Liver (tissue), 9 donors: ENCODE measurements around the gene IQCH. TPM values are rescaled to one million over a fixed set of nuclear protein-coding genes. Genes with fewer than 3 reads are reported as not detected.

Experiments used
- DNase-seq: peaks from one replicate; pipeline ENCODE4 v3.0.0-alpha.2; 2017; ENCODE audit warnings: low spot score
- H3K27ac ChIP-seq, 2 donors: one replicate each; pipeline ENCODE4 v1.7.0; 2013; ENCODE audit warnings: inconsistent platforms in 2 of 2, low read length in 2 of 2, control low read depth in 1 of 2, low read depth in 1 of 2, mild to moderate bottlenecking in 1 of 2
- H3K27me3 ChIP-seq, 4 donors: one replicate each; pipeline versions ENCODE4 v1.6.1 to v1.7.0; 2013; ENCODE audit warnings: low read length in 3 of 4, inconsistent platforms in 1 of 4, mild to moderate bottlenecking in 1 of 4, moderate library complexity in 1 of 4; ENCODE audit not compliant: control insufficient read depth in 4 of 4, insufficient read depth in 4 of 4
- H3K36me3 ChIP-seq, 4 donors: one replicate each; pipeline versions ENCODE4 v1.6.1 to v1.7.0; 2013; ENCODE audit warnings: low read length in 3 of 4, mild to moderate bottlenecking in 3 of 4, low read depth in 1 of 4, moderate library complexity in 1 of 4; ENCODE audit not compliant: control insufficient read depth in 4 of 4, insufficient read depth in 3 of 4
- H3K4me1 ChIP-seq, 4 donors: one replicate each; pipeline versions ENCODE4 v1.6.1 to v1.7.0; 2013; ENCODE audit warnings: low read length in 3 of 4, mild to moderate bottlenecking in 3 of 4, moderate library complexity in 1 of 4; ENCODE audit not compliant: control insufficient read depth in 4 of 4, insufficient read depth in 4 of 4
- H3K4me3 ChIP-seq, 3 donors: one replicate each; pipeline versions ENCODE4 v1.6.1 to v1.7.0; 2013; ENCODE audit warnings: low read length in 3 of 3, control low read depth in 1 of 3, low read depth in 1 of 3, mild to moderate bottlenecking in 1 of 3
- H3K9ac ChIP-seq, 2 donors: one replicate each; pipeline ENCODE4 v1.7.0; 2013; ENCODE audit warnings: low read length in 2 of 2, mild to moderate bottlenecking in 2 of 2, moderate library complexity in 2 of 2, control low read depth in 1 of 2, low read depth in 1 of 2
- H3K9me3 ChIP-seq, 4 donors: one replicate each; pipeline versions ENCODE4 v1.6.1 to v1.7.0; 2013; ENCODE audit warnings: low read length in 3 of 4; ENCODE audit not compliant: control insufficient read depth in 4 of 4
- EGR1 ChIP-seq, 2 donors: IDR thresholded peaks; 2 replicates each; pipeline ENCODE4 v1.6.1; 2016 to 2018; ENCODE audit warnings: antibody characterized with exemption in 2 of 2, low read depth in 2 of 2
- FOXA1 ChIP-seq: IDR thresholded peaks from 2 replicates; pipeline ENCODE4 v1.6.1; 2016; ENCODE audit warnings: antibody characterized with exemption
- FOXA2 ChIP-seq: IDR thresholded peaks from 2 replicates; pipeline ENCODE4 v1.6.1; 2016; ENCODE audit warnings: antibody characterized with exemption
- GABPA ChIP-seq, 2 donors: IDR thresholded peaks in 1 of 2; conservative IDR thresholded peaks in 1 of 2; 2 replicates each; pipeline ENCODE4 v1.6.1; 2016; ENCODE audit warnings: antibody characterized with exemption in 2 of 2, mild to moderate bottlenecking in 1 of 2, moderate library complexity in 1 of 2
- HNF4A ChIP-seq, 2 donors: conservative IDR thresholded peaks; 2 replicates each; pipeline ENCODE4 v1.6.1; 2016; ENCODE audit warnings: antibody characterized with exemption in 2 of 2, mild to moderate bottlenecking in 2 of 2
- HNF4G ChIP-seq: IDR thresholded peaks from 2 replicates; pipeline ENCODE4 v1.6.1; 2016; ENCODE audit warnings: antibody characterized with exemption
- JUND ChIP-seq, 2 donors: IDR thresholded peaks; 2 replicates each; pipeline ENCODE4 v1.6.1; 2016; ENCODE audit warnings: antibody characterized with exemption in 2 of 2
- RAD21 ChIP-seq, 2 donors: IDR thresholded peaks; 2 replicates each; pipeline ENCODE4 v1.6.1; 2016; ENCODE audit warnings: antibody characterized with exemption in 2 of 2, mild to moderate bottlenecking in 2 of 2
- RXRA ChIP-seq, 2 donors: IDR thresholded peaks; 2 replicates each; pipeline ENCODE4 v1.6.1; 2017 to 2018; ENCODE audit warnings: antibody characterized with exemption in 2 of 2, mild to moderate bottlenecking in 1 of 2
- SP1 ChIP-seq: IDR thresholded peaks from 2 replicates; pipeline ENCODE4 v1.6.1; 2018; ENCODE audit warnings: antibody characterized with exemption, mild to moderate bottlenecking
- TAF1 ChIP-seq: conservative IDR thresholded peaks from 2 replicates; pipeline ENCODE4 v1.6.1; 2016; ENCODE audit warnings: antibody characterized with exemption, mild to moderate bottlenecking
- YY1 ChIP-seq: IDR thresholded peaks from 2 replicates; pipeline ENCODE4 v1.6.1; 2016; ENCODE audit warnings: antibody characterized with exemption, mild to moderate bottlenecking
- WGBS: extraction: QIAGEN DNeasy Blood & Tissue Kit; methylation state at CpG from one replicate; pipeline ENCODE4 v1.1.7; 2013; 5-methylcytosine and 5-hydroxymethylcytosine counted together
- polyA plus RNA-seq, 2 donors: library from polyadenylated mRNA; stranded (reverse) in 1 of 2; unstranded in 1 of 2; fragments of 200-250 nt in 1 of 2; fragments of >200 nt in 1 of 2; fragmentation: Nextera tagmentation in 1 of 2; extraction: Ambion mirVana in 1 of 2; gene quantifications; one replicate each; pipeline versions ENCODE4 v1.2.1 to v1.2.3, GENCODE V29; 2013 to 2015
- total RNA-seq, 2 donors: library from RNA; depleted of rRNA; stranded (reverse); fragments of >200 nt; gene quantifications; one replicate each; pipeline ENCODE4 v1.2.3, GENCODE V29; 2014
- TF ChIP-seq, protein P1 (sequence below): fragments of 150-350 bp; IDR thresholded peaks from 2 replicates; pipeline ENCODE4 v1.5.1; 2017; ENCODE audit warnings: improper control_type of control experiment, low read depth, low read length; ENCODE audit not compliant: missing input control
- TF ChIP-seq, protein P2 (sequence below): IDR thresholded peaks from 2 replicates; pipeline ENCODE4 v1.6.1; 2016; ENCODE audit warnings: antibody characterized with exemption
- TF ChIP-seq, protein P3 (sequence below): IDR thresholded peaks from 2 replicates; pipeline ENCODE4 v1.6.1; 2016; ENCODE audit warnings: antibody characterized with exemption
- TF ChIP-seq, protein P4 (sequence below): IDR thresholded peaks from 2 replicates; pipeline ENCODE4 v1.6.1; 2016; ENCODE audit warnings: antibody characterized with exemption
- TF ChIP-seq, protein P5 (sequence below): IDR thresholded peaks from 2 replicates; pipeline ENCODE4 v1.6.1; 2016; ENCODE audit warnings: antibody characterized with exemption, mild to moderate bottlenecking
- donor health status: healthy.
- donor health status: healthy.
- donor health status: healthy.
- donor health status: healthy.
- donor health status: healthy.

The IQCH gene
- total and polyA plus RNA-seq, 4 donors, result 0.23 to 1.6 (median 0.86) TPM

DNA sequence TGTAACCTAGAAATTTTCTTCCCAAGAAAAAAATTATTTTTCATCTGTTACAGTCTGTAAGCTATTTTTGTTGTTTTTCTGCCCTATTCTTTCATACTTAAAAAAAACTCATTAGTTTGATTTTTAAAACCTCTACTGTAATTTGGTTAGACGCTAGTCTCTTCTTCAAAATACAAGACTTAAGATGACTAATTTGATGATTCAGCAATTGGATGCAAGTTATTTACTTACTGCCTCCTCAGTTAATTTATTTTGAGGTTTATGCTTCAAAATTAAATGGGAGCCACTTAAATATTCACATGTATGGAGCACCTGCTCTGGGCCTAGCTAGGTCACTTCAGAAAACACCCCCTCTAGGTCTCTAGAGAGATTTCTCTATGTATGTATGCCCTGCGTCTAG lies 132.4 kb downstream of the IQCH start:
- H3K9me3 ChIP-seq, result no peaks in the 10 kb centered on the region
- H3K4me3 ChIP-seq, result no peak overlapping the region
- H3K4me1 ChIP-seq, result no peaks in the 10 kb centered on the region
- no peaks in the 10 kb centered on the region for H3K36me3 ChIP-seq
- H3K27me3 ChIP-seq, result no peaks in the 10 kb centered on the region
- H3K9ac ChIP-seq, result no peak overlapping the region
- 96% methylated on average over 2 of the region's 2 CpGs for WGBS
- H3K27ac ChIP-seq, result no peak overlapping the region
- TF ChIP-seq EGR1 (IDR thresholded peaks at IDR 0.05; ENCODE audit: low read depth in 2 of 2) (no peak), HNF4A (conservative IDR thresholded peaks at IDR 0.05) (no peak), GABPA (IDR thresholded peaks at IDR 0.05 in 1 of 2, conservative IDR thresholded peaks at IDR 0.05 in 1 of 2) (no peak), YY1 (no peak), TAF1 (no peak), RAD21 (IDR thresholded peaks at IDR 0.05) (no peak), SP1 (no peak), HNF4G (no peak), FOXA1 (no peak), JUND (IDR thresholded peaks at IDR 0.05) (no peak)
- TF ChIP-seq, protein P1, sequence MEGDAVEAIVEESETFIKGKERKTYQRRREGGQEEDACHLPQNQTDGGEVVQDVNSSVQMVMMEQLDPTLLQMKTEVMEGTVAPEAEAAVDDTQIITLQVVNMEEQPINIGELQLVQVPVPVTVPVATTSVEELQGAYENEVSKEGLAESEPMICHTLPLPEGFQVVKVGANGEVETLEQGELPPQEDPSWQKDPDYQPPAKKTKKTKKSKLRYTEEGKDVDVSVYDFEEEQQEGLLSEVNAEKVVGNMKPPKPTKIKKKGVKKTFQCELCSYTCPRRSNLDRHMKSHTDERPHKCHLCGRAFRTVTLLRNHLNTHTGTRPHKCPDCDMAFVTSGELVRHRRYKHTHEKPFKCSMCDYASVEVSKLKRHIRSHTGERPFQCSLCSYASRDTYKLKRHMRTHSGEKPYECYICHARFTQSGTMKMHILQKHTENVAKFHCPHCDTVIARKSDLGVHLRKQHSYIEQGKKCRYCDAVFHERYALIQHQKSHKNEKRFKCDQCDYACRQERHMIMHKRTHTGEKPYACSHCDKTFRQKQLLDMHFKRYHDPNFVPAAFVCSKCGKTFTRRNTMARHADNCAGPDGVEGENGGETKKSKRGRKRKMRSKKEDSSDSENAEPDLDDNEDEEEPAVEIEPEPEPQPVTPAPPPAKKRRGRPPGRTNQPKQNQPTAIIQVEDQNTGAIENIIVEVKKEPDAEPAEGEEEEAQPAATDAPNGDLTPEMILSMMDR, result no peak
- TF ChIP-seq, protein P2, sequence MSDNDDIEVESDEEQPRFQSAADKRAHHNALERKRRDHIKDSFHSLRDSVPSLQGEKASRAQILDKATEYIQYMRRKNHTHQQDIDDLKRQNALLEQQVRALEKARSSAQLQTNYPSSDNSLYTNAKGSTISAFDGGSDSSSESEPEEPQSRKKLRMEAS, result no peak
- TF ChIP-seq, protein P3, sequence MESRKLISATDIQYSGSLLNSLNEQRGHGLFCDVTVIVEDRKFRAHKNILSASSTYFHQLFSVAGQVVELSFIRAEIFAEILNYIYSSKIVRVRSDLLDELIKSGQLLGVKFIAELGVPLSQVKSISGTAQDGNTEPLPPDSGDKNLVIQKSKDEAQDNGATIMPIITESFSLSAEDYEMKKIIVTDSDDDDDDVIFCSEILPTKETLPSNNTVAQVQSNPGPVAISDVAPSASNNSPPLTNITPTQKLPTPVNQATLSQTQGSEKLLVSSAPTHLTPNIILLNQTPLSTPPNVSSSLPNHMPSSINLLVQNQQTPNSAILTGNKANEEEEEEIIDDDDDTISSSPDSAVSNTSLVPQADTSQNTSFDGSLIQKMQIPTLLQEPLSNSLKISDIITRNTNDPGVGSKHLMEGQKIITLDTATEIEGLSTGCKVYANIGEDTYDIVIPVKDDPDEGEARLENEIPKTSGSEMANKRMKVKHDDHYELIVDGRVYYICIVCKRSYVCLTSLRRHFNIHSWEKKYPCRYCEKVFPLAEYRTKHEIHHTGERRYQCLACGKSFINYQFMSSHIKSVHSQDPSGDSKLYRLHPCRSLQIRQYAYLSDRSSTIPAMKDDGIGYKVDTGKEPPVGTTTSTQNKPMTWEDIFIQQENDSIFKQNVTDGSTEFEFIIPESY, result no peak
- TF ChIP-seq, protein P4, sequence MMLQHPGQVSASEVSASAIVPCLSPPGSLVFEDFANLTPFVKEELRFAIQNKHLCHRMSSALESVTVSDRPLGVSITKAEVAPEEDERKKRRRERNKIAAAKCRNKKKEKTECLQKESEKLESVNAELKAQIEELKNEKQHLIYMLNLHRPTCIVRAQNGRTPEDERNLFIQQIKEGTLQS, result no peak
- DNase-seq, result no peak

DNA sequence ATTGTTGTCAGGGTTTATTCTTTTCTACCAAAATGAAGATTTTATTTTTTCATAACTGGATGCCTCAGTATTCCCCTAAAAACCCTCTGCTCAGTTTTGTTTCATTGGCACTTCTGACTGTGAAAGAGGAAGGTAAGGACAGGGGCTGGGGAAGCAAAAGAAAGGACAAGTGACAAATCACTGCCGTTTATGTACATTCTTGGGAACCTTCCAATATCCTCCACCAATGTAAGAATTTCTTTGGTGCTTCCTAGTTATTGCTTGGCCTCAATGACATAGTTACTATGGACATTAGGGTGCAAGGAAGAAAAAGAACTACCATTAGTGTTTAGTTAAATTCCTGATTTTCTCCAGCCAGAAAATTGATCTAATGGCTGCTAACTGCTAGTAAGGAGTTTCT lies 135.4 kb downstream of the IQCH start:
- H3K36me3 ChIP-seq, result no peaks in the 10 kb centered on the region
- H3K27me3 ChIP-seq, result no peaks in the 10 kb centered on the region
- H3K9ac ChIP-seq, result no peak overlapping the region
- no peaks in the 10 kb centered on the region for H3K4me1 ChIP-seq
- no peak for TF ChIP-seq FOXA1
- no peak for TF ChIP-seq RXRA (IDR thresholded peaks at IDR 0.05)
- TF ChIP-seq, protein P4, result no peak
- TF ChIP-seq FOXA2, result no peak
- TF ChIP-seq, protein P5, sequence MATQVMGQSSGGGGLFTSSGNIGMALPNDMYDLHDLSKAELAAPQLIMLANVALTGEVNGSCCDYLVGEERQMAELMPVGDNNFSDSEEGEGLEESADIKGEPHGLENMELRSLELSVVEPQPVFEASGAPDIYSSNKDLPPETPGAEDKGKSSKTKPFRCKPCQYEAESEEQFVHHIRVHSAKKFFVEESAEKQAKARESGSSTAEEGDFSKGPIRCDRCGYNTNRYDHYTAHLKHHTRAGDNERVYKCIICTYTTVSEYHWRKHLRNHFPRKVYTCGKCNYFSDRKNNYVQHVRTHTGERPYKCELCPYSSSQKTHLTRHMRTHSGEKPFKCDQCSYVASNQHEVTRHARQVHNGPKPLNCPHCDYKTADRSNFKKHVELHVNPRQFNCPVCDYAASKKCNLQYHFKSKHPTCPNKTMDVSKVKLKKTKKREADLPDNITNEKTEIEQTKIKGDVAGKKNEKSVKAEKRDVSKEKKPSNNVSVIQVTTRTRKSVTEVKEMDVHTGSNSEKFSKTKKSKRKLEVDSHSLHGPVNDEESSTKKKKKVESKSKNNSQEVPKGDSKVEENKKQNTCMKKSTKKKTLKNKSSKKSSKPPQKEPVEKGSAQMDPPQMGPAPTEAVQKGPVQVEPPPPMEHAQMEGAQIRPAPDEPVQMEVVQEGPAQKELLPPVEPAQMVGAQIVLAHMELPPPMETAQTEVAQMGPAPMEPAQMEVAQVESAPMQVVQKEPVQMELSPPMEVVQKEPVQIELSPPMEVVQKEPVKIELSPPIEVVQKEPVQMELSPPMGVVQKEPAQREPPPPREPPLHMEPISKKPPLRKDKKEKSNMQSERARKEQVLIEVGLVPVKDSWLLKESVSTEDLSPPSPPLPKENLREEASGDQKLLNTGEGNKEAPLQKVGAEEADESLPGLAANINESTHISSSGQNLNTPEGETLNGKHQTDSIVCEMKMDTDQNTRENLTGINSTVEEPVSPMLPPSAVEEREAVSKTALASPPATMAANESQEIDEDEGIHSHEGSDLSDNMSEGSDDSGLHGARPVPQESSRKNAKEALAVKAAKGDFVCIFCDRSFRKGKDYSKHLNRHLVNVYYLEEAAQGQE, result no peak
- no peak for DNase-seq
- no peaks in the 10 kb centered on the region for H3K9me3 ChIP-seq
- no peak overlapping the region for H3K4me3 ChIP-seq
- WGBS, result 62% methylated on average over 1 of the region's 1 CpG
- no peak overlapping the region for H3K27ac ChIP-seq
